D721Med (cell line): ENCODE results near the gene HS3ST1.

ENCODE experiments used
- DNase-seq: peaks from one replicate; pipeline ENCODE4 v3.0.0; 2011; ENCODE audit warnings: low spot score; ENCODE audit not compliant: insufficient read length
- FAIRE-seq: peaks from 2 replicates; lab custom pipeline; 2011; peaks lifted over from hg19 to GRCh38; lab: Jason Lieb, UNC
- TF ChIP-seq, protein P1 (sequence below): IDR thresholded peaks from 2 replicates; pipeline ENCODE4 v1.5.1; 2012; ENCODE audit warnings: mild to moderate bottlenecking, control low read depth; ENCODE audit not compliant: insufficient read depth; ENCODE audit errors: missing control alignments

The HS3ST1 gene

DNA sequence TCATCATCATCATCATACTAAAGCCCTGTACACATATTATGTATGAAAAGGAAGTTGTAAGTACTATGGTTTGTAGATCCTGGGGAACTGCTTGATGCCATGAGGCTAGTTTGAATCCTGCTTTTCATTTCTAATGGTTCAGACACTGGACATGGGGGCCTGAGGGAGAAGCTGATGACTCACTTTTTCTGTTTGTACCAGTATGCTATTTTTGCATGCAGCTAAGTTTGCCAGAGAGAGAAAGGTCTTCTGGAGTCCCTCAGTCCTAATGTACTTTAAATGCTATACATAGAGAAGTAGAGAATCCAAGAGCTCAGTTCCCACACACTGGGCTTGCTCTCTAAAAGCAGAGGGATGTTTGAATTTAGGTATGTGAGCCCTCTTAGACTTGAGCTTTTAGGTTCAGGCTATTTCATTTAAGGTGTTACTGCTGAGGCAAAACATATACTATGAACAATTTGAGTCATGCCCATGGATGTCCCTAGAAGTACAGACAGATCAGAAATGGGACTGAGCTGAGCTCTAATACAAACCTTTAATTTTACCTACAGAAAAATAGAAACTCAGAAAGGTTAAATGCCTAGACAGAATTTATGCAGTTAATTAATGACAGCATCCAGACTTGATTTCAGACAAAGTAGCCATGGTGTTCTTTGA is 17.6 kb upstream of the HS3ST1 start:
- no peak for DNase-seq
- no peak for FAIRE-seq
- TF ChIP-seq, protein P1, sequence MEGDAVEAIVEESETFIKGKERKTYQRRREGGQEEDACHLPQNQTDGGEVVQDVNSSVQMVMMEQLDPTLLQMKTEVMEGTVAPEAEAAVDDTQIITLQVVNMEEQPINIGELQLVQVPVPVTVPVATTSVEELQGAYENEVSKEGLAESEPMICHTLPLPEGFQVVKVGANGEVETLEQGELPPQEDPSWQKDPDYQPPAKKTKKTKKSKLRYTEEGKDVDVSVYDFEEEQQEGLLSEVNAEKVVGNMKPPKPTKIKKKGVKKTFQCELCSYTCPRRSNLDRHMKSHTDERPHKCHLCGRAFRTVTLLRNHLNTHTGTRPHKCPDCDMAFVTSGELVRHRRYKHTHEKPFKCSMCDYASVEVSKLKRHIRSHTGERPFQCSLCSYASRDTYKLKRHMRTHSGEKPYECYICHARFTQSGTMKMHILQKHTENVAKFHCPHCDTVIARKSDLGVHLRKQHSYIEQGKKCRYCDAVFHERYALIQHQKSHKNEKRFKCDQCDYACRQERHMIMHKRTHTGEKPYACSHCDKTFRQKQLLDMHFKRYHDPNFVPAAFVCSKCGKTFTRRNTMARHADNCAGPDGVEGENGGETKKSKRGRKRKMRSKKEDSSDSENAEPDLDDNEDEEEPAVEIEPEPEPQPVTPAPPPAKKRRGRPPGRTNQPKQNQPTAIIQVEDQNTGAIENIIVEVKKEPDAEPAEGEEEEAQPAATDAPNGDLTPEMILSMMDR = no peak

DNA sequence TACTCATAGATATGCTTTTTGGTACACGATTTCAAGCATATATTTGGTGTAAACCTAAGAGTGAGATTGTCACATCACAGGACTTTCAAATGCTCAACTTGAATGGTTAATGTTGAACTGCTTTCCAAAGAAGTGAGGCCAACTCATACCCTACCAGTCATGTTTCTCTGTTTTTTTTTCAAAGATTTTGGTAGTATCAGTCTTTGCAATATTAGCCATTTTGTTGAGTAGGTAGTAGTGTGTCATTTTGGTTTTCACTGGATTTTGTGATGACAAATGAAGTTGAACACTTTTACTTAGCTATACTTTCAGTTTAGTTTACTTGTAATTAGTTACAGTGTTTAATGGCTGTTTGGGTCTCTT is 12.5 kb upstream of the HS3ST1 start:
- TF ChIP-seq, protein P1 = no peak
- DNase-seq (no peak), FAIRE-seq (no peak)

DNA sequence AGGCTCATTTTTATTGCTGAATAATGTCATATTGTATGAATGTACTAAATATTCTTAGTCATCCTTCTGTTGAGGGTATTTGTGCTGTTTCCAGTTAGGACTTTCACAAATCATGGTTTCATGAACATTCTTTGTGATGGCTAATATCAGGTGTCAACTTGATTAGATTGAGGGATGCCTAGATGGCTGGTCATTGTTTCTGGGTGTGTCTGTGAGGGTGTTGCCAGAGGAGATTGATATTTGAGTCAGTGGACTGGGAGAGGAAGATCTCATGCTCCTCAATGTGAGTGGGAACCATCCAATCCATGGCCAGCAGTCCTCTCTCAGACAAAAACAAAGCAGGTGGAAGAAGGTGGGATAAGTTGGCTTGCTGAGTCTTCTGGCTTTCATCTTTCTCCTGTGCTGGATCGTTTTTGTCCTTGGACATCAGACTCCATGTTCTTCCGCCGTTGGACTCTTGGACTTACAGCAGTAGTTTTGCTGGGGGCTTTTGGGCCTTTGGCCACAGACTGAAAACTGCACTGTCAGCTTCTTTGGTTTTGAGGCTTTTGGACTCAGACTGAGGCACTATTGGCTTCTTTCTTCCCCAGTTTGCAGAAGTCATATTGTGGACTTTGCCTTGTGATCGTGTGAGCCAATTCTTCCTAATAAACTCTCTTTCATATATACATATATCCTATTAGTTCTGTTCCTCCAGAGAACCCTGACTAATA is 11.9 kb upstream of the HS3ST1 start:
- TF ChIP-seq, protein P1 = no peak
- FAIRE-seq = no peak
- DNase-seq = no peak

DNA sequence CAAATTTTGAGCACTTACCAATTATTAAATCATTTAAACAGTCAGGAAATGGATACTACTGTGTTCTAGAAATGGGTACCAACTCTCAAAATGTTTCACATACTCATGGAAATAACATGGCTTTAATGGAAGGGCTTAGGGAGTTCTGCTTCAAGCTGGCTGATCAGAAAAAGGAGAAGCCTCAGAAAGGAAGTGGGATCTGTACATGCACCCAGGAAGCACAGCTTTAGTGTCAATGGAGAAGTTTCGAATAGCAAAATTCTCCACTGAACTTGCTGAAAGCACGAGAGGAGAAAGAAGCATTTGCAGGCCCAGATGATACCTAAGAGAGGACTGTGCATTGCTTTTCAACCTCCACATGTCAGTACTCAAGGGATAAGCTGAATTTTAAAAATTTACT is 11.1 kb upstream of the HS3ST1 start:
- DNase-seq (no peak), FAIRE-seq (no peak)
- TF ChIP-seq, protein P1 = no peak

DNA sequence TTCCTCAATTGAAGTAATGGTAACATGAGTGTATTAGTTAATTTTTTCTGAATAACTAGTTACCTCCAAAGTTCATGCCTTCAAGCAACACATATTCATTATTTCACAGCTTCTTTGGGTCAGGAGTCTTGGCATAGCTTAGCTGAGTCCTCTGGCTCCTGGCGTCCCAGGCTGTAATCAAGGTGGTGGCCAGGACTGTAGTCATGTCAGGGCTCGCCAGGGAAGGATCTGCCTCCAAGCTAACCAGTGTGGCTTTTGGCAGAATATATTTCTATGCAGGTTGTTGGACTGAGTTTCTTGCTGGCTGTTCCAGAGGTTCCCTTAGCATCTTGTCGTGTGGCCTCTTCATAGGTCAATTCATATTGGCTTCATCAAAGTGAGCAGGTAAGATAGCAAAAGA is 10.0 kb upstream of the HS3ST1 start:
- TF ChIP-seq, protein P1 = no peak
- FAIRE-seq = no peak
- no peak for DNase-seq

DNA sequence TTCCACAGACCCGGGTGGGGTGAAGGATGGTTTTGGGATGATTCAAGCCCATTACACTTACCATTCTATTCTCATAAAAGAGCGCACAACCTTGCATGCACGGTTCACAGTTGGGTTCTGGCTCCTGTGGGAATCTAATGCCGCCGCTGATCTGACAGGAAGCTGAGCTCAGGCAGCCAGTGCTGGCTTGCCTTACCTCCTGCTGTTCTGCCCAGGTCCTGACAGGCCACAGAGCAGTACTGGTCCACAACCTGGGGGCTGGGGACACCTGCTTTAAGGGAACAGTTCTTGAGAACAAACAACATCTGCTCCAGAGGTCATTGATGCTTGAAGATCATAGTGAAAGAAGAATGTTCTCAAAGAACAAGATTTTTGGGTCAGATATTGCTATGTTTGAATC is 8.0 kb upstream of the HS3ST1 start:
- TF ChIP-seq, protein P1 = no peak
- no peak for DNase-seq
- no peak for FAIRE-seq

DNA sequence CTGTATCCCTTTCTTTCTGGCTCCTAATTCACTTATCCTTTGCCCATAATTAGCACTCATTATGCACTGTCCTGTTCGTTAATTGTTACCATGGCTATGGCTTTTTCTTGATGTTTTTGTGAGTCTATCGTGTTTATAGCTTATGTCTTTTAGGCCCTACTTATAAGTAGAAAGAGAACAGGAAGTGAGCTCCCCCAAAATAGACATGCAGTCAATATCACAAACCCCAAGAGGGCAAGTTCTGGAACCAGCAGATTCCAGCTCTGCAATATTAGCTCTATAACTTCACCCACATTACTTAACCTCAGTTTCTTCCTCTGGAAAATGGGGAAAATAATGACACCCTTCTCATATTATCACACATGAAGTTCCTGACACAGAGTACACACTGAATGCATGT is 7.4 kb upstream of the HS3ST1 start:
- FAIRE-seq = no peak
- TF ChIP-seq, protein P1 = no peak
- no peak for DNase-seq
